Chondrocyte (in vitro differentiated cells): Measurements from ENCODE around the gene DHDH. TPM values are rescaled to one million over a fixed set of nuclear protein-coding genes. Genes with fewer than 3 reads are reported as not detected.

Experiments used
- DNase-seq: peaks from one replicate; pipeline ENCODE4 v3.0.0; 2021; ENCODE audit warnings: mixed read lengths, low spot score
- H3K27ac Mint-ChIP-seq: one replicate; pipeline ENCODE4 v1.8.0; 2021; ENCODE audit warnings: mild to moderate bottlenecking, moderate library complexity, mixed read lengths; ENCODE audit not compliant: unreplicated experiment
- H3K27me3 Mint-ChIP-seq: 2 replicates; pipeline ENCODE4 v1.8.0; 2021; ENCODE audit warnings: low read depth, mixed read lengths
- H3K36me3 Mint-ChIP-seq: 2 replicates; pipeline ENCODE4 v1.8.0; 2021; ENCODE audit warnings: low read depth, mixed read lengths
- H3K4me1 Mint-ChIP-seq: 2 replicates; pipeline ENCODE4 v1.8.0; 2021; ENCODE audit warnings: low read depth, mild to moderate bottlenecking, mixed read lengths
- H3K4me3 Mint-ChIP-seq: one replicate; pipeline ENCODE4 v1.8.0; 2021; ENCODE audit warnings: mild to moderate bottlenecking, moderate library complexity, mixed read lengths; ENCODE audit not compliant: unreplicated experiment
- H3K9me3 Mint-ChIP-seq: 2 replicates; pipeline ENCODE4 v1.8.0; 2021; ENCODE audit warnings: low read depth, mixed read lengths
- total RNA-seq: library from RNA; stranded (reverse); gene quantifications from 3 replicates; pipeline ENCODE4 v1.2.1, GENCODE V29; 2021
- TF ChIP-seq, protein P1 (sequence below): fragments of 200-600 bp; sonication (generic); IDR thresholded peaks from 2 replicates; pipeline ENCODE4 v1.5.0; 2021; ENCODE audit warnings: antibody characterized with exemption, mild to moderate bottlenecking, moderate library complexity

DHDH gene
- total RNA-seq, 1 donor from 2014 or later, result not detected

DNA sequence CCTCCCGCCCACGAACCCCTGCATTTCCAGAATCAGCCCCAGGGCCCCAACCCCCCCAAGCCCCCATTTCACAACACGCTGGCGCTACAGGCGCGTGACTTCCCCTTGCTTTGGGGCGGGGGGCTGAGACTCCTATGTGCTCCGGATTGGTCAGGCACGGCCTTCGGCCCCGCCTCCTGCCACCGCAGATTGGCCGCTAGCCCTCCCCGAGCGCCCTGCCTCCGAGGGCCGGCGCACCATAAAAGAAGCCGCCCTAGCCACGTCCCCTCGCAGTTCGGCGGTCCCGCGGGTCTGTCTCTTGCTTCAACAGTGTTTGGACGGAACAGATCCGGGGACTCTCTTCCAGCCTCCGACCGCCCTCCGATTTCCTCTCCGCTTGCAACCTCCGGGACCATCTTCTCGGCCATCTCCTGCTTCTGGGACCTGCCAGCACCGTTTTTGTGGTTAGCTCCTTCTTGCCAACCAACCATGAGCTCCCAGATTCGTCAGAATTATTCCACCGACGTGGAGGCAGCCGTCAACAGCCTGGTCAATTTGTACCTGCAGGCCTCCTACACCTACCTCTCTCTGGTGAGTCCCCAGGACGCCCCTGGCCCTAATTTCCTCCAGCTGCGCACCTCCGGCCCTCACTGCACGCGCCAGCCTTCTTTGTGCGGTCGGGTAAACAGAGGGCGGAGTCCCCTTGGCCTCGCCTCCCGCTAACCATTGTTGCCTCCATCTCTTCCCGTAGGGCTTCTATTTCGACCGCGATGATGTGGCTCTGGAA is 31.7 kb downstream of the DHDH start, which contains the start of gene FTL:
Gene FTL (plus strand): TSS at position 270 of the 766 bp plus-strand sequence. CDS start 199 bp downstream, at position 469.
- Mint-ChIP-seq H3K4me3 (peak within 1 kb of the TSS; percentile 93), H3K27me3 (no peaks in the 10 kb centered on the region), H3K27ac (peak within 1 kb of the TSS; percentile 96), H3K4me1 (peaks cover 63% of the 10 kb centered on the region), H3K36me3 (peaks cover 21% of the 10 kb centered on the region), H3K9me3 (no peaks in the 10 kb centered on the region)
- peak; percentile 97 for DNase-seq
- TF ChIP-seq, protein P1, sequence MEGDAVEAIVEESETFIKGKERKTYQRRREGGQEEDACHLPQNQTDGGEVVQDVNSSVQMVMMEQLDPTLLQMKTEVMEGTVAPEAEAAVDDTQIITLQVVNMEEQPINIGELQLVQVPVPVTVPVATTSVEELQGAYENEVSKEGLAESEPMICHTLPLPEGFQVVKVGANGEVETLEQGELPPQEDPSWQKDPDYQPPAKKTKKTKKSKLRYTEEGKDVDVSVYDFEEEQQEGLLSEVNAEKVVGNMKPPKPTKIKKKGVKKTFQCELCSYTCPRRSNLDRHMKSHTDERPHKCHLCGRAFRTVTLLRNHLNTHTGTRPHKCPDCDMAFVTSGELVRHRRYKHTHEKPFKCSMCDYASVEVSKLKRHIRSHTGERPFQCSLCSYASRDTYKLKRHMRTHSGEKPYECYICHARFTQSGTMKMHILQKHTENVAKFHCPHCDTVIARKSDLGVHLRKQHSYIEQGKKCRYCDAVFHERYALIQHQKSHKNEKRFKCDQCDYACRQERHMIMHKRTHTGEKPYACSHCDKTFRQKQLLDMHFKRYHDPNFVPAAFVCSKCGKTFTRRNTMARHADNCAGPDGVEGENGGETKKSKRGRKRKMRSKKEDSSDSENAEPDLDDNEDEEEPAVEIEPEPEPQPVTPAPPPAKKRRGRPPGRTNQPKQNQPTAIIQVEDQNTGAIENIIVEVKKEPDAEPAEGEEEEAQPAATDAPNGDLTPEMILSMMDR, result no peak

DNA sequence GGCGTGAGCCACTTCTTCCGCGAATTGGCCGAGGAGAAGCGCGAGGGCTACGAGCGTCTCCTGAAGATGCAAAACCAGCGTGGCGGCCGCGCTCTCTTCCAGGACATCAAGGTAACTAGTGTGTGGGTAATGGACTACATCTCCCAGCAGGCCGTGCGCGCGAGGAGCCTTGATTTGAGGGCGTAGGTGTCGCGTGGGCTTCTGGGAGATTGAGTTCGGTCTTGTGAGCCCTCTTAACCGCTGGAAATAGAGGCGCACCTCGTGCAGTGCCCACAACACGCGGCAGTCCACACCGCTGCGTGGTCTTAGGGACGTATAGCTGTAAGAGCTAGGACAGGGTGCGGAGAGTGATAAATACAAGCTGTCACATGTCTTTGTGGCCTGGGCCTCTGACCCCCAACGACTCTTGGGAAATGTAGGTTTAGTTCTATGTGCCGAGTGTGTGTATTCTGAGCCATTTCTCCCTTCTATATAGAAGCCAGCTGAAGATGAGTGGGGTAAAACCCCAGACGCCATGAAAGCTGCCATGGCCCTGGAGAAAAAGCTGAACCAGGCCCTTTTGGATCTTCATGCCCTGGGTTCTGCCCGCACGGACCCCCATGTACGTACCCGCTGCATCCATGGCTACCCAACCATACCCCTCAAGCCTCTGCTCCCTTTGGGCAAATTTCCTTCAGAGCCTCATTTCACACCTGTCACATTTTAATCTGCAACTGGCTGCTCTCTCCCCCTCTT is 32.5 kb downstream of the DHDH start:
- Mint-ChIP-seq H3K27me3 (no peaks in the 10 kb centered on the region), H3K27ac (peak overlapping the region; percentile 96), H3K36me3 (peaks cover 20% of the 10 kb centered on the region), H3K4me3 (peak overlapping the region; percentile 93), H3K4me1 (peaks cover 63% of the 10 kb centered on the region), H3K9me3 (no peaks in the 10 kb centered on the region)
- DNase-seq, result peak; percentile 97
- TF ChIP-seq, protein P1, result no peak

DNA sequence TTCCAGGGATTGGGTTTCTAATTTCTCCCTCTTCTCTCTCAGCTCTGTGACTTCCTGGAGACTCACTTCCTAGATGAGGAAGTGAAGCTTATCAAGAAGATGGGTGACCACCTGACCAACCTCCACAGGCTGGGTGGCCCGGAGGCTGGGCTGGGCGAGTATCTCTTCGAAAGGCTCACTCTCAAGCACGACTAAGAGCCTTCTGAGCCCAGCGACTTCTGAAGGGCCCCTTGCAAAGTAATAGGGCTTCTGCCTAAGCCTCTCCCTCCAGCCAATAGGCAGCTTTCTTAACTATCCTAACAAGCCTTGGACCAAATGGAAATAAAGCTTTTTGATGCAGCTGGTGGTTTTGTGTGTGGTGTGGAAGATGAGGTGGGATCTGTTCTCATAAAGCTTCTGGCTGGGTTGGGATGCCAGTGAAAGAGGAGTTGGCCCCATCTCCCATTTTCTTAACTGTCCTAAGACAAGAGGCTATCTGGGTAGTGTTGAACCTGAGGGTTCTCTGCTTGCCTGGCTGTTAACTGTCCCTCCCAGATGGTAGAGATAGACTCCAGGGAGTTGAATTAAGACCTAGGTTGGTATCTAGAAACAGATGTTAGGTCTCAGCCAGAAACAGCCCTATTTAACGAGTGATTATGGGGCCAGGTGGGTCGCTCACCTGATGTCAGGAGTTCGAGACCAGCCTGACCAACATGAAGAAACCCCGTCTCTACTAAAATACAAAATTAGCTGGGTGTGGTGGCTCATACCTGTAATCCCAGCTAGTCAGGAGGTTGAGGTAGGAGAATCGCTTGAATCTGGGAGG is 33.2 kb downstream of the DHDH start:
- Mint-ChIP-seq H3K4me1 (peaks cover 59% of the 10 kb centered on the region), H3K27me3 (no peaks in the 10 kb centered on the region), H3K27ac (peak overlapping the region; percentile 96), H3K36me3 (peaks cover 15% of the 10 kb centered on the region), H3K9me3 (no peaks in the 10 kb centered on the region), H3K4me3 (peak overlapping the region; percentile 93)
- no peak for DNase-seq
- TF ChIP-seq, protein P1, result no peak

DNA sequence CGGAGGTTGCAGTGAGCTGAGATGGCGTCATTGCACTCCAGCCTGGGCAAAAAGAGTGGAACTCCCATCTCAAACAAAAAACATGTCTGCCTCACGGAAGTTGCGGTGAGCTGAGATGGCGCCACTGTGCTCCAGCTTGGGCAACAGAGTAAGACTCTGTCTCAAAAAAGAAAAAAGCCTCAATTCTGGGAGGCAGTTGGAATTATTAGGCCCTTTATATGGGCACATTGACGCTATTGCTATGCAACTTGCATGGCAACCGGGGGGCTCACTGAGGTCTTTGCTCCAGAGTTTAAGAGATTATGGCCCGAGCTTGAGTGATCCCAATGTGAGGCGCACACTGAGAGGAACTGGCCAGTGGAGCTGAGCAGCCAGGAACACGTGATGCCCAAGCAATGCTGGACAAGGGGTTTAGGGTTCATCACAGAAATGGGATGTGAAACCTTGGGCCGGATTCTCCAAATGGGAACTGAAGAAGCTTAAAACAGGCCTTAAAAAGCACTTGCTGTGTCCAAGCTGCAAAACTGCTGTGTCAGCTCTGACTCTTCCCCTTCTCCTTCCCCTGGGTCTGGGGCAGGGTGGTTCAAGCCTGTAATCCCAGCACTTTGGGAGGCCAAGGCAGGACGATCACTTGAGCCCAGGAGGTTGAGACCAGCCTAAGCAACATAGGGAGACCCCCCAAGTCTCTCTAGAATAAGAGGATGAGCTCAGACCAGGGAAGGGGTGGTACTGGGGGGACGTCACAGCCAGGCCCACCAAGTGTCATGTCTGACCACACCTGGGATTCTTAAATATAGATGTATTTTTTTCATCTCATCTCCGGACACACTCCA is 34.1 kb downstream of the DHDH start:
- H3K4me3 Mint-ChIP-seq, result peak overlapping the region; percentile 93
- no peaks in the 10 kb centered on the region for H3K9me3 Mint-ChIP-seq
- TF ChIP-seq, protein P1, result no peak
- H3K27ac Mint-ChIP-seq, result peak overlapping the region; percentile 96
- no peaks in the 10 kb centered on the region for H3K27me3 Mint-ChIP-seq
- H3K36me3 Mint-ChIP-seq, result peaks cover 15% of the 10 kb centered on the region
- peaks cover 51% of the 10 kb centered on the region for H3K4me1 Mint-ChIP-seq
- no peak for DNase-seq
